OCI-LY1 (cell line): ENCODE measurements around the gene CCDC9B.

Experiments used
- H2AFZ ChIP-seq: fragments of 200-600 bp; sonication (generic), shearing (Covaris generic); 2 replicates; pipeline ENCODE4 v1.6.0; 2014; ENCODE audit warnings: antibody characterized with exemption, mild to moderate bottlenecking, low read length
- H3F3A ChIP-seq: fragments of 200-600 bp; sonication (generic), shearing (Covaris generic); 2 replicates; pipeline ENCODE4 v1.6.0; 2014; ENCODE audit warnings: mild to moderate bottlenecking, antibody characterized with exemption, low read length, moderate library complexity; ENCODE audit not compliant: insufficient read depth
- H3K27ac ChIP-seq: fragments of 200-600 bp; sonication (generic); 2 replicates; pipeline ENCODE4 v1.5.1; 2014; ENCODE audit warnings: low read length, mixed run types, mild to moderate bottlenecking, low read depth; ENCODE audit not compliant: poor library complexity, severe bottlenecking
- H3K27me3 ChIP-seq: fragments of 200-600 bp; sonication (generic); 2 replicates; pipeline ENCODE4 v1.6.0; 2014; ENCODE audit warnings: antibody characterized with exemption, mild to moderate bottlenecking, low read length, moderate library complexity; ENCODE audit not compliant: insufficient read depth
- H3K36me3 ChIP-seq: fragments of 200-600 bp; sonication (generic); 2 replicates; pipeline ENCODE4 v1.6.1; 2014; ENCODE audit warnings: mild to moderate bottlenecking, antibody characterized with exemption, low read length, moderate library complexity, mixed read lengths; ENCODE audit not compliant: insufficient read depth
- H3K4me1 ChIP-seq: fragments of 200-600 bp; sonication (generic); 2 replicates; pipeline ENCODE4 v1.5.1; 2014; ENCODE audit warnings: mild to moderate bottlenecking, low read length, moderate library complexity; ENCODE audit not compliant: insufficient read depth, severe bottlenecking
- H3K4me2 ChIP-seq: fragments of 200-600 bp; sonication (generic), shearing (Covaris generic); 2 replicates; pipeline ENCODE4 v1.6.1; 2014; ENCODE audit warnings: low read length
- H3K4me3 ChIP-seq: fragments of 200-600 bp; sonication (generic); 2 replicates; pipeline ENCODE4 v1.5.1; 2014; ENCODE audit warnings: low read length, low read depth, mild to moderate bottlenecking, mixed read lengths; ENCODE audit not compliant: poor library complexity, severe bottlenecking
- H3K79me2 ChIP-seq: fragments of 200-600 bp; shearing (Covaris generic); 2 replicates; pipeline ENCODE4 v1.6.1; 2016; ENCODE audit warnings: mixed run types, low read length, mixed read lengths; ENCODE audit not compliant: insufficient read depth
- H3K9ac ChIP-seq: fragments of 200-600 bp; sonication (generic), shearing (Covaris generic); 2 replicates; pipeline ENCODE4 v1.6.1; 2014; ENCODE audit warnings: mild to moderate bottlenecking, low read length, mixed read lengths
- H3K9me2 ChIP-seq: fragments of 200-600 bp; sonication (generic), shearing (Covaris generic); 2 replicates; pipeline ENCODE4 v1.6.1; 2014; ENCODE audit warnings: low read depth, mild to moderate bottlenecking, low read length, mixed read lengths
- H3K9me3 ChIP-seq: fragments of 200-600 bp; shearing (Covaris generic); 2 replicates; pipeline ENCODE4 v1.6.1; 2014; ENCODE audit warnings: low read length, mixed read lengths
- H4K20me1 ChIP-seq: fragments of 200-600 bp; sonication (generic), shearing (Covaris generic); 2 replicates; pipeline ENCODE4 v1.6.0; 2016; ENCODE audit warnings: mild to moderate bottlenecking, low read length; ENCODE audit not compliant: insufficient read depth
- EZH2 ChIP-seq: fragments of 200-600 bp; sonication (generic), shearing (Covaris generic); IDR thresholded peaks from 2 replicates; pipeline ENCODE4 v1.8.0; 2017; ENCODE audit warnings: borderline replicate concordance, mixed run types, mild to moderate bottlenecking, antibody characterized with exemption, low read length, moderate library complexity, mixed read lengths
- TF ChIP-seq, protein P1 (sequence below): fragments of 200-600 bp; sonication (generic), shearing (Covaris generic); IDR thresholded peaks from 2 replicates; pipeline ENCODE4 v1.5.1; 2017; ENCODE audit warnings: mild to moderate bottlenecking, antibody characterized with exemption, low read length, moderate library complexity, mixed read lengths

Gene CCDC9B

DNA sequence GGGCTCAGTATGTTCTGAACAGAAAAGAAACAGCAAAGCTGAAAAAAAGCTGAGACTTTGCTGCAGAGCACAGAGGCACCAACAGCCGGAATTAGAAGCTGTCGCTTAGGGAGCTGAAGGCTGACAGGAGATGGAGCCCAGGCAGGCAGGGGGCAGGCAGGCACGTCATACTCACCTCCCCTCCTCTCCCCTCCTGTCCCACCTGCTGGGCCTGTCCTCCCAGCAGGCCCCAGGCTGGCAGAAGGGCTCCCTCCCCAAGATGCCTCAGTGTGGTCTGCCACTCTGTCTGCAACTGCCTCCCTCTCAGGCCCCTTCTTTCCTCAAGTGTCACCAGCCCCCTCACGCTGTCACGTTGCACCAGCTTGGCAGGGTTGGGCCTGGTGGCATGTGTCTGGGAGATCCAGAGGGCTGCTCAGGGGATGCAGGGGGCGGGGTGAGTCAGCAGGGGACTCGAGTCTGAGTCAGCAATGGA is 54.6 kb downstream of the CCDC9B start:
- H3K9me3 ChIP-seq = no peaks in the 10 kb centered on the region
- no peak overlapping the region for H3K4me3 ChIP-seq
- no peaks in the 10 kb centered on the region for H3K79me2 ChIP-seq
- H3K9me2 ChIP-seq = no peaks in the 10 kb centered on the region
- no peak overlapping the region for H3K4me2 ChIP-seq
- no peak overlapping the region for H3K27ac ChIP-seq
- H3K27me3 ChIP-seq = no peaks in the 10 kb centered on the region; the same call in 1 of the 2 replicates
- TF ChIP-seq, protein P1, sequence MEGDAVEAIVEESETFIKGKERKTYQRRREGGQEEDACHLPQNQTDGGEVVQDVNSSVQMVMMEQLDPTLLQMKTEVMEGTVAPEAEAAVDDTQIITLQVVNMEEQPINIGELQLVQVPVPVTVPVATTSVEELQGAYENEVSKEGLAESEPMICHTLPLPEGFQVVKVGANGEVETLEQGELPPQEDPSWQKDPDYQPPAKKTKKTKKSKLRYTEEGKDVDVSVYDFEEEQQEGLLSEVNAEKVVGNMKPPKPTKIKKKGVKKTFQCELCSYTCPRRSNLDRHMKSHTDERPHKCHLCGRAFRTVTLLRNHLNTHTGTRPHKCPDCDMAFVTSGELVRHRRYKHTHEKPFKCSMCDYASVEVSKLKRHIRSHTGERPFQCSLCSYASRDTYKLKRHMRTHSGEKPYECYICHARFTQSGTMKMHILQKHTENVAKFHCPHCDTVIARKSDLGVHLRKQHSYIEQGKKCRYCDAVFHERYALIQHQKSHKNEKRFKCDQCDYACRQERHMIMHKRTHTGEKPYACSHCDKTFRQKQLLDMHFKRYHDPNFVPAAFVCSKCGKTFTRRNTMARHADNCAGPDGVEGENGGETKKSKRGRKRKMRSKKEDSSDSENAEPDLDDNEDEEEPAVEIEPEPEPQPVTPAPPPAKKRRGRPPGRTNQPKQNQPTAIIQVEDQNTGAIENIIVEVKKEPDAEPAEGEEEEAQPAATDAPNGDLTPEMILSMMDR = no peak
- TF ChIP-seq EZH2 = no peak
- H3K36me3 ChIP-seq = no peaks in the 10 kb centered on the region
- H3K4me1 ChIP-seq = peaks cover 14% of the 10 kb centered on the region
- H4K20me1 ChIP-seq = no peaks in the 10 kb centered on the region
- H3F3A ChIP-seq = no peaks in the 10 kb centered on the region
- H2AFZ ChIP-seq = no peak overlapping the region
- no peak overlapping the region for H3K9ac ChIP-seq

DNA sequence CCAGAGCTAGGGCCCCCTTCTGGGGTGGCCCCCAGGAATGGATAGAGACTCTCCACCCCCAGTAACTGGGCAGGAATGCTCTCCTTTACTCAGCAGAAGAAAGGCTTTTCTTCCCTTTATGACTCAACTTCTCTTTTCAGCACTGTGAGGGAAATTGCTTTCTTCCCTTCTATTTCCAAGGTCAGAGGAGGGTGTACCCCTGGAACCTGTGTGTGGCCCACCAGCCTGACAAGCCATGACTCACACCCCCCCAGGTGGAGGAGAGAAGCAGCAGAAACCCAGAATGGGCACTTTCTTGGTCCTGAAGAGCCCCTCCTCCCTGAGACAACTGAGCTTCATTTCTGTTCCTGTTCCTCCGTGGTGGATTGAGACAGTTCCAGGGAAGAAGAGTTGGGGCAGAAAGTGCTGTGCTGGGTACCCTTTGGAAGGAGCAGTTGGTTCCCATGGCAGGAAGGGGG is 55.2 kb downstream of the CCDC9B start:
- TF ChIP-seq, protein P1 = no peak
- TF ChIP-seq EZH2 = no peak
- Histone ChIP-seq H3K9me3 (no peaks in the 10 kb centered on the region), H3K27me3 (no peaks in the 10 kb centered on the region; the same call in 1 of the 2 replicates), H2AFZ (no peak overlapping the region), H3K36me3 (no peaks in the 10 kb centered on the region), H3K9ac (no peak overlapping the region), H3K4me1 (peaks cover 14% of the 10 kb centered on the region), H4K20me1 (no peaks in the 10 kb centered on the region), H3K4me2 (no peak overlapping the region), H3K4me3 (no peak overlapping the region), H3F3A (no peaks in the 10 kb centered on the region), H3K27ac (no peak overlapping the region), H3K79me2 (no peaks in the 10 kb centered on the region), H3K9me2 (no peaks in the 10 kb centered on the region)

DNA sequence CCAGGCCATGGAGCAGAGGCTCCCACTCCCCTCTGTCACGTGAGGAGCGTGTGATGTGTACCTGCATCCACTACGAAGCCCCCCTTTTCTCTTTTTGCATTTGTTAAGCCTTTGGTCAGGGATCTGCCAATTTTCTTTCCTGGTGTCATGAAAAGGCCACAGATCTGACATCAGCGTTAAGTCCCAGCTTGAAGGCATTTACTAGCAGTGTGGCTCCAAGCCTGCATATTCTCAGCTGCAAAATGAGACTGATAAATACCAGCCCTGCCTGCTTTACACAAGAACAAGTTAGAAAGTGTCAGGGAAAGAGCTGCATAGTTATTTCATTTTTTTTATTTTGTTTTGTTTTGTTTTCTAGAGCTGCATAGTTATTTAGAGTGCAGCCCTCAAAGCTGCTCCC is 55.6 kb downstream of the CCDC9B start:
- Histone ChIP-seq H3K9me2 (no peaks in the 10 kb centered on the region), H3K9ac (no peak overlapping the region), H3K36me3 (no peaks in the 10 kb centered on the region), H3K79me2 (no peaks in the 10 kb centered on the region), H3K4me1 (peaks cover 14% of the 10 kb centered on the region), H3K27ac (no peak overlapping the region), H3K4me3 (no peak overlapping the region), H3K4me2 (no peak overlapping the region), H3K9me3 (no peaks in the 10 kb centered on the region), H3F3A (no peaks in the 10 kb centered on the region), H2AFZ (no peak overlapping the region), H3K27me3 (no peaks in the 10 kb centered on the region; the same call in 1 of the 2 replicates), H4K20me1 (no peaks in the 10 kb centered on the region)
- TF ChIP-seq EZH2 = no peak
- TF ChIP-seq, protein P1 = no peak
